CD4-positive, alpha-beta T cell treated with Interleukin-4 for 4 hours (primary cell): ENCODE results near the gene EMC8.

ENCODE experiments used
- DNase-seq: peaks from one replicate; pipeline ENCODE4 v3.0.0-alpha.2; 2020

The EMC8 gene

GRCh38 chr16:85752511-85753420 is 46.6 kb downstream of the EMC8 start:
- no peak for DNase-seq

- no peak for DNase-seq
Observed at GRCh38 chr16:85751698-85752501, 47.4 kb downstream of the EMC8 start.

- no peak for DNase-seq
Observed at GRCh38 chr16:85750827-85751697, 48.3 kb downstream of the EMC8 start, which contains the start of gene C16orf74. C16orf74 (minus strand) TSS chr16:85751096; CDS start chr16:85735217, 15,879 bp downstream.

- no peak for DNase-seq
Observed at GRCh38 chr16:85750146-85750826, 49.1 kb downstream of the EMC8 start.

DNA sequence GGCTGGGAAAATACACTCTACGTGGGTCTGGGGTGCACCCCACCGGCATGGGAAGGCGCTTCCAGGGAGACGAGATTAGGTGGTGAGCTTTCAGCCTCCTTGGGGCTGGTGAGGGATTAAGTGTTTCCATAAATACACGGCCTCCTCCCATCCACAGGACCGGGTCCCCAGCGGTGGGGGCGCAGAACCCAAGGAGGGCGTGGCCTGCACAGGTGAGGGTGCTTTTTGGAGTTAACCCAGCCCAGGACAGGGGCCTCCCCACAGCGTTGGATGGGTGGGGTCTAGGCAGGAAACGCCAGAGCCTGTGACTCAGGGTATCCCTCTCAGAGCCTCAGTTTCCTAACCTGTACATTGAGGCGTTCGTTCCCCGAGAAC is 49.6 kb downstream of the EMC8 start:
- DNase-seq, result no peak

DNA sequence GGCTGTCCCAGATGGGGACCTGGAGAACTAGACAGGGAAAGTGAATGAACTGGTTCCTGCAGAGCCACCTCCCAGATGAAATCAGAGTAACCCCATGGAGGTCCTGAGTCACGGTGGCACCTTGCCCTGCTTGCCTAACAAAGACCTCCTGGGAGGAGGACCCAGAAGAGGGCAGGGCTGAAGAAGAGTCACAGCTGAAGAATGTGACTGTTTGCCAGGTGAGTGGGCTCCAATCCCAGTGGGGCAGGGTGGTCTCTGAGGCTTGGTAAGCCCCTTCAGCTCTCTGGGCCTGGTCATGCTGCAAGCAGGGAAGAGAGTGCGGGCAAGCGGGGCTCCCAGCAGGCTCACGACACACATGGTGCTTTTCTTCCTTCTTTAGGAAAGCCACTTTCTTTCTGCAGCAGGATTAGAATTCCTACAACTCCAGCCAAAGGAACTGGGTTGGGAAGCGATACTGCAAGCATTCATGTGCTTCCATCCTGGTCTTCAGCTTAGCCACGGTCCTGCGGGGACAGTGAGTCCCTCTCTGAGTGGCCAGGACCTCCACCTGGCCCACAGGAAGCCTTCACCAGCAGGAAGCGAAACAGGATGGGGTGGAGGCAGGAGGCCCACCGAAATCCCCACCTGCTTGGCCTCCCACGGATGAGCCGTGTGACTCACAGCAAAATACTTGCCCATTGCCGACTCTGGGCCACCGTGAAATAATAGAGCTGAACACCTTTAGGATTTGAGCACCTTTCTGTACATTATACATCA is 52.7 kb downstream of the EMC8 start:
- DNase-seq, result no peak

DNA sequence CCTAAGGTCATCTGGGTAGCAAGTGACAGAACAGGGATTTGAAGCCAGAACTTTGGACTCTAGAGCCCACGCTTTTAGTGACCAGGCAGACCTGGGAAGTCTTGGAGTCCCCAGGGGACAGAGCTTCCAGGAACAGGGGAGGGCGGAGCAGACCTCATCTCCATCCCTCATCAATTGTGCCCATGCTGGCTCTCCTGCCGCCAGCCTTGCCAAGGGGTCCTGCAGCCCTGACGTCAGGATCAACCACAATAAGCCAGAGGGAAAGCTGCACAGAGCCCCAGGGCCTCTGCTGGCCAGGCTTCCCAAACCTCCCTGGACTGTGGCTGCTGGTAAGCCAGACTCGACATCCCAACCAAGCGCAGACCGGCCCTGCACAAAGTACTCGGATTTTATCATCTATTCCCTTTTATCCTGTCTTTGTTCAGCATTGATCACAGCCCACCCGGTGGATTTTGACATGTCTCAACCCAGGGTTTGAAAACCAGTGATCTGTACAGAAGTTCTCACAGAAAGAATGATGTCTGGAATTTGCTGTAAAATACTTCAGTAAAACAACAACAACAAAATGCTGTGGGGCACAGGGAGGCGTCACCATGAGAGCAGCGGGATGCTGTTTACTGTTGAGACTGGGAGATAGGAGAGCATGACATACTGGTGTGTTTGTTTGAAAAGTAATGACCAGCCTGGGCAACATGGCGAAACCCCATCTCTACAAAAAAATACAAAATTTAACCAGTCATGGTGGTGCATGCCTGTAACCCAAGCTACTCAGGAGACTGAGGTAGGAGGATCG is 60.2 kb downstream of the EMC8 start:
- DNase-seq, result no peak

DNA sequence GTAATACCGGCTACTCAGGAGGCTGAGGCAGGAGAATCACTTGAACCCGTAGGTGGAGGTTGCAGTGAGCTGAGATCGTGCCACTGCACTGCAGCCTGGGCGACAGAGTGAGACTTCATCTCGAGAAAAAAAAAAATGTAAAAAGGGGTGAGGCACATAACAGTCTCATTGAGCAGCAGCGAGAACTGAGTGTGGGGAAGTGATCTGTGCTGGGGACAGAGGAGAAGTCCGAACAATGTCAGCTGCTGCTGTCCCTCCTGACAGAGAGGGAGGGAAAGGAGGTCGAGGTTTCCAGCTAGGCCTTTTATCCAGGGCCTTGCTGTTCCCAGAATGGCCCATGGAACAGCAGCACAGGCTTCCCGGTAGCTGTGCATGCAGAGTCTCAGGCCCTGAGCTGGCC is 62.4 kb downstream of the EMC8 start:
- DNase-seq, result no peak

DNA sequence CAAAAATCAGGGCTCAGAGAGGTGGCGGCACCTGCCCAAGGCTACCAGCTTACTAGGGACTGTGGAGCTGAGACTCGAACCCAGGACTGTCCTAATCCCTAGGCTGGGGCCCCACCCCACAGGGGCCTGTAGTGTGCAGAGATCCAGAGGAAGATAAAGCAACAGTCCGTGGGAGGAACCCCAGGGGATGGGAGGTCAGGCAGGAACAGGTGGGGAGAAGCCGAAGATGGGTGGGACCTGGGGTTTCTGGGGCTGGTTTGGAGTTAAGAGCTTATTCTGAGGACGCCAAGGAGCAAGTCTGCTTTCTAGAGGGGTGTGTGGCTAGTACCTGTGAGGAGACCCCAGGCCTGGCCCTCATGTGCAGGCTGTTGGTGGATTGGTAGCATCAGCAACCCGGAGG is 63.4 kb downstream of the EMC8 start:
- no peak for DNase-seq

- DNase-seq, result peak; percentile 26
Observed at GRCh38 chr16:85735225-85735635, 64.1 kb downstream of the EMC8 start.

- DNase-seq, result no peak
Observed at GRCh38 chr16:85734311-85735017, 64.9 kb downstream of the EMC8 start.

- DNase-seq, result no peak
Observed at GRCh38 chr16:85733839-85734170, 65.5 kb downstream of the EMC8 start.

DNA sequence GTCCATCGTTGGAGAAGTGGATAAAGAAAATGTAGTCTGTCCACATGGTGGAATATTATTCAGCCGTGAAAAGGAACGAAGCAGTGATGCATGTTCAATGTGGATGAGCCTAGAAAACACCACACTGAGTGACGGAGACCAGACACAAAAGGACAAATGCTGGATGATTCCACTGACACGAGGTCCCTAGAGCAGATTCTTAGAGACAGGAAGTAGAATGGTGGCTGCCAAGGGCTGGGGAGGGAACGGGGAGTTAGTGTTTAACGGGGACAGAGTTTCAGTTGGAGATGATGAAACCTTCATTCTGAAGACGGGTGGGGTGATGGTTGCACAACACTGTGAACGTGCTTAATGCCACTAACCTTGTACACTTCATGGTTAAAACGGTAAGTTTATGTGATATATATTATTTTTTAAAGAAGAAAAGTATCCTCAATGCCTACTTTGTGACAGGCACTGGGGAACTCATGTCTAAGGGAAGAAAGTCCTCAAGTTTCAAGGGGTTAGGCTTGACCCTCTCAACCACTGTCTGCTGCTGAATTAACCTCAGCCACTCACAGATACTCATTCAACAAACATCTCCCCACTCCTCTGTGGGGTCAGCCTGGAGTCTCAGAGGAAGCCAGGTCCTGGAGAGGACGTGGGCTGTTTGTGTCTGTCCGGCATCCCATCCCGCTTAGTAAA is 66.0 kb downstream of the EMC8 start:
- DNase-seq, result peak; percentile 10

GRCh38 chr16:85731179-85731578 is 68.2 kb downstream of the EMC8 start:
- no peak for DNase-seq

DNA sequence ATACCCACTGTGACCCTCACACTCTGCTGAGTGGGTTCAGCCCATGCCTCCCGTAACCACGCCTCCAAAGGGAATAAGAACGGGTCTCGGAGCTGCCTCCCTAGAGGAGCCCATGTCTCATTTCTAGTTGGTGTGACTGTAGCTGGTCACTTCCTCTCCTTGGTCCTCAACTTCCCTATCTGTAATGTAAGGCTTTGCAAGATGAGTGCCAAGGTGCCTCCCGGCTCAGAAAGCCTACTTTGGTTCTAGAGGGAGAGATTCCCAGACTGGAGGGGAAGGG is 69.2 kb downstream of the EMC8 start:
- DNase-seq, result no peak

GRCh38 chr16:85729452-85730185 is 69.7 kb downstream of the EMC8 start:
- no peak for DNase-seq

DNA sequence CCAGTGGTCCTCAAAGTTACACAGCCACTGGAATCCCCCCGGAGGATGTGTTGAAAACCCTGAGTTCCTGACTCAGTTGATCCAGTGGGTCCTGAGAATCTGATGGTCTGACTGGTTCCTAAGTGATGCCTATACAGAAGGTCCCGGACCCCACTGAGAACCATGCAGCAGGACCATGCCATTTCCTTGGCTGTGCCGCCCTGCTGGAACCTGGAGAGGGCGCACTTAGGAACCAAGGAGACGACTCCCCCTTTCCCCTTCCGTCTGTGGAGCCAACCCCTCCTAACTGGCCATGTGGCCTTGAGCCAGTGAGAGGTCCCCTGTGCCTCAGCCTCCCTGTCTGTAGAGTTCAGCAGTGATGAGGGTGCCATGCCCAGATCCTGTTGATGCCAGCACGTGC is 70.5 kb downstream of the EMC8 start:
- DNase-seq, result no peak
